ENCODE results near the gene GSPT1.
A peak's percentile ranks its signal among the peaks of the same experiment; 100 is the strongest.
"Not testable (repeated sequence)": the region's sequence is repeated elsewhere in the genome, so short reads cannot be mapped to it uniquely, and the experiment has no call there.

Gene GSPT1

DNA sequence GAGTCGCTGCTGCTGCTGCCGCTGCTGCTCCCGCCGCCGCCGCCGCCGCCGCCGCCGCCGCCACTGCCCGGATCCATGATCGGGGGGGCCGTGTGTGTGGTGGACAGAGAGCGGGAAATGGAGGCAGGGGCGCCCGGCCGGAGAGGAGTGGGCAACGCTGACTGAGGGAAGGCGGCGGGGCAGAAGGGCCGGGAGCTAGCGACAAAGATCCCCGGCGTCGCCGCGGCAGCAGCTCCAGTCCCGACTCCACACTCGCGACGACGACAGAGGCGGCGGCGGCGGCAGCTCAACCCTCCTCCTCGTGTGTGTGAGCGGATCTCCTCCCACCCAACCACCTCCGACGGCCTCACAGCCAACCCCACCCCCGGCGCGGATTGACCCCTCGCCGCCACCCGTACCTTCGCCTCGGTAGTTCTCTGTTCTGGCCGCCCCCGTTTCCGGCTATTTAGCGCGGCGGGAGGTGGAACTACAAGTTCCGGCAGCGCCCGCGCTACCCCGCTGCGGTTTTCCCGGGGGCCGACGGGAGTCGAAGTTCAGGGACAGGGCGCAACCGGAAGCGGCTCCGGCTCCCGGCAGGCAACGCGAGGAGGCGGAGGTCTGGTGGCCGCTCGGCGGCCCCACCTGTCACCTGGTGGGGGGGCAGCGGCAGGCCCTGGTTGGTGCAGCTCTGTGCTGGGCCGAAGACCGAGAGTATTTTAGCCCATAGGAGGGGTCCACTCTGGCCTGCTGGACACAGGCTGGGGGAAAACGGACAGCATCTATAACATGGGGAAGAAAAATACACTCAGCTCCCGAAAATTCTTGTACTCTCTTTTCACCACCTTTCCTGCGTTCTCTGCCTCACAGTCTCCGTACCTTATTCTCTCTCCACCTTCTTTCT is at the start of gene GSPT1:
Gene GSPT1 (minus strand): TSS at position 313 of the 880 bp plus-strand sequence. CDS start 236 bp downstream, at position 77.
- DNase-seq, result peak; percentile 99

DNA sequence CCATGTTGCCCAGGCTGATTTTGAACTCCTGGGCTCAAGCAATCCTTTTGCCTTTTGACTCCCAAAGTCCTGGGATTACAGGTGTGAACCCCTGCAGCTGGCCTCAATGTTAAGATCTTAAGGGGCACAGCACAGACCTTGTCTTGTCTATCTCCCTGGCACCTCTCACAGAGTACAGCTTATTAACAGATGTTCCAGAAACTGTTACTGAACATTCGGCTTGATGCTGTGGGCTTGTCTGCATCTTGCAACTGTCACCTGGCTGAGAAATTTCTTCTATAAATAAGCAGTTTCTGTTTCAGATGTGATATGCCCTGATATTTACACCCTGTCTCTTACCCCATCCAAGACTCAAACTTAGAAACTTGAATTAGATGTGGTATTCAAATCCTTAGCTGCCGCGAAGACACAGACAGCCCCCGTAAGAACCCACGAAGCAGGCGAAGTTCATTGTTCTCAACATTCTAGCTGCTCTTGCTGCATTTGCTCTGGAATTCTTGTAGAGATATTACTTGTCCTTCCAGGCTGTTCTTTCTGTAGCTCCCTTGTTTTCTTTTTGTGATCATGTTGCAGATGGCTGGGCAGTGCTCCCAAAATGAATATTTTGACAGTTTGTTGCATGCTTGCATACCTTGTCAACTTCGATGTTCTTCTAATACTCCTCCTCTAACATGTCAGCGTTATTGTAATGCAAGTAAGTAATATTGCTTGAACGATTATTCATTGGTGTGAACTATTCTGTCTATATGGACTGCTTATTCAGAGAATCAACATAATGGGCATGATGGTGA is 49.2 kb upstream of the GSPT1 start, which contains the start of gene TNFRSF17:
Gene TNFRSF17 (plus strand): TSS at position 450 of the 791 bp plus-strand sequence. CDS start 115 bp downstream, at position 565.
- DNase-seq, result no peak

DNA sequence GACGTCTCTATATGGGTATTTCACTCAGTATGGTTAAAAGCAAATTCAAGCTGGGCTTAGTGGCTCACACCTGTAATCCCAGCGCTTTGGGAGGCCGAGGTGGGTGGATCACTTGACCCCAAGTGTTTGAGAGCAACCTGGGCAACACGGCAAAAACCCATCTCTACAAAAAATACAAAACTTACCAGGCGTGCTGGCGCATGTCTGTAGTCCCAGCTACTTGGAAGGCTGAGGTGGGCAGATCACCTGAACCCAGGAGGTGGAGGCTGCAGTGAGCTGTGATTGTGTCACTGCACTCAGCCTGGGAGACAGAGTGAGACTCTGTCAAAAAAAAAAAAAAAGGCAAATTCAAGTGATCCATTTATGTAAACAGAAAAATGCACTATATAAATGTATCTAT is 48.0 kb upstream of the GSPT1 start:
- no peak for DNase-seq

DNA sequence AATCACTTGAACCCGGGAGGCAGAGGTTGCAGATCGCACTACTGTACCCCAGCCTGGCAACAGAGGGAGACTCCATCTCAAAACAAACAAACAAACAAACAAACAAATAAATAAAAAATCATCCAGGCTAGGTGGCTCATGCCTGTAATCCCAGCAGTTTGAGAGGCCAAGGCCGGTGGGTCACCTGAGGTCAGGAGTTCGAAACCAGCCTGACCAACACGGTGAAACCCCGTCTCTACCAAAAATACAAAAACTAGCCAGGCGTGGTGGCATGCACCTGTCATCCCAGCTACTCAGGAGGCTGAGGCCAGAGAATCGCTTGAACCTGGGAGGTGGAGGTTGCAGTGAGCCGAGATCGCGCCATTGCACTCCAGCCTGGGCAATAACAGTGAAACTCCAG is 47.2 kb upstream of the GSPT1 start:
- not testable (repeated sequence) for DNase-seq

DNA sequence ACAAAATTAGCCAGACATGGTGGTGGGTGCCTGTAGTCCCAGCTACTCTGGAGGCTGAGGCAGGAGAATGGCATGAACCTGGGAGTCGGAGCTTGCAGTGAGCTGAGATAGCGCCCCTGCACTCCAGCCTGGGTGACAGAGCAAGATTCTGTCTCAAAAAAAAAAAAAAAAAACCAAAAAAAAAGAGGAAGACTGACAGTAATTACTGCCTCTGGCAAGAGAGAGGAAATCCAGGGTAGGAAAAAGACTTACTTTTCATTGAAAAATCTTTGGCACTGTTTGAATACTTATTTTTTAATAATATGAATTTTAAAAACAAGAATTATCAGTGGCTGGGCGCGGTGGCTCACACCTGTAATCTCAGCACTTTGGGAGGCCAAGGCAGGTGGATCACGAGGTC is 46.7 kb upstream of the GSPT1 start:
- DNase-seq, result not testable (repeated sequence)

DNA sequence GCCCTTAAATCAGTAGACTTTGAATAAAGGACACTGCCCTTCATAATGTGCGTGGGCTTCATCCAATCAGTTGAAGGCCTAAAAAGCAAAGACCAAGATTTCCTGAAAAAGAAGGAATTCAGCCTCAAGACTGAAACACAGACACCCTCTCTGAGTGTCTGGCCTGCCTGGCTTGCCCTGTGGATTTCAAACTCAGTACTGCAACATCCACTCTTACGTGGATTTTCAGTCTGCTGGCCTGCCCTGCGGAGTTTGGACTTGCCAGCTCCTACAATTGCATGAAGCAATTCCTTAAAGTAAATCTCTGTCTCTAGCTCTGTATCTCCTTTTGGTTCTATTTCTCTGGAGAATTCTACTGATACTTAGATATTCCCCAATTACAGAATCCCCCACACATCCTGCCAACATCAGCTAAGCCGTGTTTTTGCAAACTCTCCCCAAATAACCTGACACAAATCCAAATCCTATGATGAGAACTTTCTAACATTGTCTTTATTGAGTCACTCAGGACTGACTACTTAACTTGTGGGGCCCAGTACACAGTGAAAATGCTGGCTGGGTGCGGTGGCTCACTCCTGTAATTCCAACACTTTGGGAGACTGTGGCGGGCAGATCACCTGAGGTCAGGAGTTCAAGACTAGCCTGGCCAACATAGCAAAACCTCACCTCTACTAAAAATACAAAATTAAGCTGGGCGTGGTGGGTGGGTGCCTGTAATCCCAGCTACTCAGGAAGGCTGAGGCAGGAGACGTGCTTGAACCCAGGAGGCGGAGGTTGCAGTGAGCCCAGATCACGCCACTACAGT is 42.0 kb upstream of the GSPT1 start:
- DNase-seq, result no peak

DNA sequence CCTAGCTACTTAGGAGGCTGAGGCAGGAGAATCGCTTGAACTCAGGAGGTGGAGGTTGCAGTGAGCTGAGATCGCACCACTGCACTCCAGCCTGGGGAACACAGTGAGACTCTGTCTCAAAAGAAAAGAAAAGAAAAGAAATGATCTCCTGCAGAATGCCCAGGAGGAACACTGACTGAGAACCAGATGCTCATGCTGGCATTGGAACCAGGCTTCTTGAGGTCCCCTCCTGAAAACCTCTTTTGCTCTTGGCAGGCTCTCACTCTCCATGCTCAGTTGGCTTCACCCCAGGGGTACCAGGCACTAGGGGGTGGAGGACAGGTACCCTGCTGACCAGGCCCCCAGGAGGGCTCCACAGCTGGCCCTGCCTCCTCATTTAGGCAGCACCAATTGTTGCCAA is 40.8 kb upstream of the GSPT1 start:
- no peak for DNase-seq

DNA sequence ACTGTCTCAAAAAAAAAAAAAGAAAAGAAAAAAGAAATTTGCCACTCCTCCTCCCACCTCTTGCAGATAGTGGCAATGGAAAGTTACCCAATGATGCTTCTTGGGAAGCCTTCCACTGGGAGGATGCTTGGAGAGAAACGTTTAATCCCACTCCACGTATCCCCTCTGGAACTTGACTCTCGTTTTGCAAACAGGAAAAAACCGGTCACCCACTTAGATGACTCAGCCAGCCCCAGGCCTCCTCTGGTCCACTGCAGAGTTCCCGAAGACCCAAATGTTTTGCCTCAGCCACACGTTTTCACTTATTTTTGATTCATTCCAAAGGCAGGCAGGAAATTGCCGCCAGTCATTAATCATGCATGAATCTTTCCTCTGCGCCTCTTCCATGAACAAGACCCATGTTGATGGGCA is 40.0 kb upstream of the GSPT1 start:
- no peak for DNase-seq

DNA sequence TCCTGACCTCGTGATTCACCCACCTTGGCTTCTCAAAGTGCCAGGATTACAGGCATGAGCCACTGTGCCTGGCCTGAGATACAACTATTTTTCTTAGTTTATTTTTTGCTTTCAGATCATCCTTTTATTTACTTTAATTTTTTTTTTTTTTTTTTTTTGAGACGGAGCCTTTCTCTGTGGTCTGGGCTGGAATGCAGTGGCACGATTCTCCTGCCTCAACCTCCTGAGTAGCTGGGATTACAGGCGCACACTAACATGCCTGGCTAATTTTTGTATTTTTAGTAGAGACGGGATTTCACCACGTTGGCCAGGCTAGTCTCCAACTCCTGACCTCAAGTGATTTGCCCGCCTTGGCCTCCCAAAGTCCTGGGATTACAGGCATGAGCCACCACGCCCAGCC is 37.8 kb upstream of the GSPT1 start:
- DNase-seq, result not testable (repeated sequence)

DNA sequence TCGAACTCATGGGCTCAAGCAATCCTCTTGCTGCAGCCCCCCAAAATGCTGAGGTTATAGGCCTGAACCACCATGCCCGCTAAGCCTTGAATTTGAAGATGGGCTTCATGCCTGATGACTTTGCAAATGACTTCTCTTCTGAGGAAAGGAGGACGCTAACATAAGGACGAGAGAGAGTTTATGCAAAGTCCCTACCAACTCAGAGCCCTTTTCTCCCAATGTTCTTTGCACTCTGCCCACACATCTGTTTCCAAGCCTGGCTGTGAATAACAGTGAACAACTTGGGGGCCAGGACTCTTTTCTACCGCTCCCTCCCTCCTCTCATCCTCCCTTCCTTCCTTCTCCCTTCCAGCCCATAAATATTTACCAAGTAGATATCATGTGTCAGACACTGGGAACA is 34.6 kb upstream of the GSPT1 start:
- DNase-seq, result no peak

DNA sequence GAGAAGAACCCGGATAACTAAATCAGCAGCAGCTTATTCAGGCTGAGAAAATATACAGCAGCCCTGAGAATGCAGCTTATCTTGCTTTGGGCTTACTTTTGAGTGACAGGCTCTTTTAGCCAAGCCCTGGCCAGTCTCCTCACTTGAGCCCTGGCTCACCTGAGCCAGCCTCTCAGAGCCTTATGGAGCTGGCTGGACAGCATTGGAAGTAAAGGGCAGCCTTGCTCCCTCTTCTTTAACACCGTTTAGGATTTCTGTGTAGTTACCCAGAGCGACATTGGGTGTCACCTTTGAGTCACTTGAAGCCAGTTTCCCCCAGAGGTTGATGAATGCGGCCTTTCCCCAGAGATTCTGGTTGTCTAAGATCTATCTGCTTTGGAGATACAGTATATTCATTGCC is 33.8 kb upstream of the GSPT1 start:
- no peak for DNase-seq

DNA sequence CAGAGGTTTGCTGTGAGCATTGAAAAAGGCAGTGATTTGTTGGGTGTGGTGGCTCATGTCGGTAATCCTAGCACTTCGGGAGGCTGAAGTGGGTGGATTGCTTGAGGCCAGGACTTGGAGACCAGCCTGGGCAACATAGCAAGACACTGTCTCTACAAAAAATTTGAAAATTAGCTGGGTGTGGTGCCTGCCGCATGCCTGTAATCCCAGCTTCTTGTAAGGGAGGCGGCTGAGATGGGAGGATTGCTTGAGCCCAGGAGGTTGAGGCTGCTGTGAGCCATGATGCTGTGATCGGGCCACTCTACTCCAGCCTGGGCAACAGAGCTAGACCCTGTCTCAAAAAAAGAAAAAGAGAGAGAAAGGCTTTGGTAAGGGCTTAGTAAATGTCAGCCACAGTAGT is 33.1 kb upstream of the GSPT1 start:
- no peak for DNase-seq

DNA sequence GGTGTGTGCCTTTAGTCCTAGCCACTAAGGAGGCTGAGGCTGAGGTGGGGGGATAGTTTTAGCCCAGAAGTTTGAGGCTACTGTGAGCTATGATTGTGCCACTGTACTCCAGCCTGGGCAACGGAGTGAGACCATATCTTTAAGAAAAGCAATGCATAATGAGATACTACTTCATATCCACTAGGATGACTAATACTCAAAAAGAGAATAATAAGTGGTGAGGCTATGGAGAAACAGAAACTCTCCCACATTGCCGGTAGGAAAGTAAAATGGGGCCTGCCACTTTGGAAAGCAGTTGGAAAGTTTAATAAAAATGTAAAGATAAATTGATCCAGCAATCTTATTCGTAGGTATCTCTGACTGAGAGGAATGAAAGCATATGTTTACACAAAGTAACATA is 30.7 kb upstream of the GSPT1 start:
- no peak for DNase-seq

DNA sequence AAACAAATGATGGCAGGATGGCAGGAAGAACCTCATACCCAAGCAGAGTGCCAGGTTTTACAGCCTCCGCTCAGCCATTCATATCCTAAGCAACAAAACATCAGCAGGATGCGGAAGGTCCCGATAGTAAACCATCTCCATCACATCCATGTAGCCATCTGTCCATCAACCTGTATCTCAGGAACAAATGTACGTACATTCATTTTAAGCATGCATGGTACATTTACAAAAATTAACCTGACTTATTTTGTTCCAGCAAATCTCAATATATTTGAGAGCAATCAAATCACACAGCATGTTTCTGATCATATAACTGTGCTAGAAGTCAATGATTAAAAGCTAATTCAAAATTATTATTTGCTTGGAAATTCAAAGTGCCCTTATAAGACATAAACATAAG is 26.2 kb upstream of the GSPT1 start, which contains the start of gene NPIPB2:
Gene NPIPB2 (minus strand): TSS at position 101 of the 400 bp plus-strand sequence. CDS start 0 bp downstream, at position 101.
- not testable (repeated sequence) for DNase-seq

DNA sequence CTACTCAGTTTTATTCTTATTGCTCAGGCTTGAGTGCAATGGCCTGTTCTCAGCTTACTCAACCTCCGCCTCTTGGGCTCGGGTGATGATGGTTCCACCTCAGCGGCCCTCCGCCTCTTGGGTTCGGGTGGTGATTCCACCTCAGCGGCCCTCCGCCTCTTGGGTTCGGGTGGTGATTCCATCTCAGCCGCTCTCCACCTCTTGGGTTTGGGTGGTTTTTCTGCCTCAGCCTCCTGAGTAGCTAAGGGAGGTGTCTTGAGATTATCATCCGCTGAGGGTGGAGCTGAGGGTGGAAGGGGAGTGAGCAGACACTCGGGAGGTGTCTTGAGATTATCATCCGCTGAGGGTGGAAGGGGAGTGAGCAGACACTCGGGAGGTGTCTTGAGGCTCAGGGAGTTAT is 11.6 kb upstream of the GSPT1 start:
- DNase-seq, result not testable (repeated sequence)

DNA sequence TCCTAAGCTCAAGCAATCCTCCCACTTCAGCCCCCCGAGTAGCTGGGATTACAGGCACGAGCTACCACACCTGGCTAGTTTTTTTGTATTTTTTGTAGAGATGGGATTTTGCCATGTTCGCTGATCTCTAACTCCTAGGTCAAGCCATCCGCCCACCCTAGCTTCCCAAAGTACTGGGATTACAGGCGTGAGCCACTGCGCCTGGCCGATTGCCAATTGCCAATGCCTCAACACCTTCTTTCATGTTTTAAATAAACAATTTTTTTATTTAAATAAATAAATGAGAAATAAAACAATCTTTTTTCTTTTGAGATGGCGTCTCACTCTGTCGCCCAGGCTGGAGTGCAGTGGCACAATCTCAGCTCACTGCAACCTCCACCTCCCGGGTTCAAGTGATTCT is 8.3 kb upstream of the GSPT1 start:
- DNase-seq, result not testable (repeated sequence)

DNA sequence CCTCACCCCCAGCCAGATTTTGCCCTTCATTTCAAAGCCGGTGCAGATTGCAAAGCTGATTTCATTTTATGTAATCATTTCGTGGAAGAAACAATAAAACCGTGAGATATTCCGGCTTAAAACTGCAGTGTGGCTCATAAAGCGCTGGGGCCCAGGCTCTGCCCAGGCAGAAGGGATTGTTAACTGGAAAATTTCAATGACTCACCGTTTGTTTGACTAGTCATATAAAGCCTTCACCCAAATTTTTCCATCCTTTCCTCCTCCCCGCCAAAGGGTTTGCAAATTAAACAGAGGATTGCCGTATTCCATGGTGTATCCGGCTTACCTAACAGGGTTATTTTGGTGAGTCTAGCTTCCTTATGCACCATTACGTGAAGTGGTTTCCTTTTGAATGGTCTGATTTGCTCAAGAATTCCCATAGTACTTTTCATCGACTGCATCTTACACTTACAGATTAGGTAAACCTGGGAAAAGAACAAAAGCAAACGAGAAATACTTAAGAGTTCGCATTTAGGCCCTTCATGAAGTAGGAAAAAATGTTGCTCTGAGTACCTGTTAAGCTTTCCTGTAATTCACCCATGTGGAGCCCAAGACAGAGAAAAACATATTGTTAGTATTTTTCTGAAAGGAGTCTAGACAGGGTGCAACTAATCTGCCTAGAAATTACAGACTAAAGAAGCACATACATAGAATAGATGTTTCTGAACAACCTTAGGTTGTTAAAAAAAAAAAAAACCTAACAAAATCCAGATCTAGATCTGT is 949 bp upstream of the GSPT1 start:
- no peak for DNase-seq

DNA sequence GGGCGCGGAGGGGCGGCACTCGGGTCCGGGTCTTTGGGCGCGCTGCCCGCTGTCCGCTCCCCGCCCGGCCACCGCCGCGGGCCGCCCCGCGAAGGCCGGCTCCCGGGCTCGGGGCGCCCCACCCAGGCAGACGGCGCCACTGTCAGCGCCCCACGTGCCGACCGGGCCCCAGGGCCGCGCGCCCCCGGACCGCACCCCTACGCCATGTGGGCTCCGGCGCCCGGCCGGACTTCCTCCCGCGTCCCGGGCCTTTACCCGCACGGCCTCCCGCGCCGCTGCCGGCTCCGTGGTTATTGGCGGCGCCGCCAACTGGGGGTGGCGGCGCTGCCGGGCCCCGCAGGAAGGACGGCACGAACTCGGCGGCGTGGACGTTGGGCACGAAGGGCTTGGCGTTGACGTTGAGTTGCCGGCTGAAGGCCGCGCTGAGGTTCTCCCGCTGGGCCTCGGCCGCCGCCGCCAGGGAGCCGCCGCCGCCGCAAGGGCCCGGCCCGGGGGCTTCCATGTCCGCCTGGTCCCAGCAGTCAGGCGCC is 577 bp downstream of the GSPT1 start:
- peak; percentile 25 for DNase-seq

DNA sequence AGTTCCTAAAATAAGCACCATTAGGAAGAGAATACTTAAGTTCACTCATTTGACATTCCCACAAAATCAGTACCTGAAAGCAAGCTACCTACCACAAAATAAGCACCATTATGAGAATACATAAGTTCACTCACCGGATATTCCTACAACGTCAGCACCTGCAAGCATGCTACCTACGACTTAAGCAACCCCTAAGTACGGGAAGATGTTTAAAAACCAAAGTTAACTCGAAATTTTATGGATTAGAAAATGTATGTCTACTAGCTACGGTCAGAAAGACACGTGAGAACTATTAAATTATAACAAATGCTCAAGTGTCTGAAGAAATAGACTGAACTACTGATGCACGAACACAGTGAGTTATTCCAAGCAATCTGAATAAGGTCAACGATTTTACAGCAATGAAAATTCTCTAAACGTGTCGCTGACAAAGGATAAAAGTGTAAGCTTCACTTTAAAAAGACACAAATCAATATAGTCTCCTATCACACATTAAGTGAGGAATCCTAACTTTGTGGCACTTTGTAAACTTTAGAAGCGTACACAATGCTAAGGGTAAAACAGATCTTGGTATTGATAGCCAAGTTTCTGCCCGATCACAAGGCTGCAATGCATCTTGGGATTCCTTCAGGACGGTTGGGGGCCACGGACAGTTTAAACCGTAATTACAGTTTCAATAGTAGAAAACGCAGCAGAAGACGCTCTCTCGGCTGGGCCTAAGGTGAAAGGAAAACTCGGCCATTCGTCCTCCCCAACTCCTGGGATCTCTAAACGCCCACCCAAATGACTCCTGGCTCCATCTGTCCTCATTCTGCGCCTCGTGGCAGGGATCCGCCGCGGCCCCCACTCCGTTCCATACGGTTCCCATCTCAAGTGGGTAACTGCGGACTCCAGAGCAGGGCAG is 1.3 kb downstream of the GSPT1 start:
- DNase-seq, result peak; percentile 45

DNA sequence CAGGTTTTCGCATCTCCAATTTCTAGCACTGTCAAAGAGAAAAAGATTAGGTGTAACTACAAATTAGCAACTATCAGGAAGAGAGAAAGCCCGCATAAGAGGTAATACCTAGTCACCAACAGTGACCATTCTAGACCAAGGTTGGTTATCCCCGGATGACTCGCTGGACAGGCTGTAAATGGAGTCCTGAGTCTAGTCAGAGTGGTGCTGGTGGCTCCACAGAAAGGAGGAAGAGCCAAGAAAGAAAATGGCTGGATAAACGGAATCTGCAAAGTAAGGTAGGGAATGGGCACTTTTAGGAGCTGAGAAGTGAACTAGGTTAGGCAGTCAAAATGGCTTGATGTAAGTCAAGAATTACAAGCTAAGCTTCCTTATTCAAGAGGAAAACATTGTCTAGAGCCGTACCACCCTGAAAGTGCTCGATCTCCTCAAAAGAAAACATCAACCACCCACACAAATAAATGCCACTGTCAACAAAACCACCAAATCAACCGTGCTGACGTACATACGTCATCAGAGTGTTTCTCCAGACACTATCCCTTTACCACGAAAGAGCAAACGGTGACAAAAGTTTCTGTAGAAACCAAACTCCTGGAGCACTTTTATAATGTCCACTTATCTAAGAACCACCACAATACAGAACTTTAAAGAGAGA is 2.2 kb downstream of the GSPT1 start:
- peak; percentile 25 for DNase-seq
